GM21390 (cell line): ENCODE results near the gene MRPL55.

Source experiments
- ATAC-seq: cut with Tn5 transposase; IDR thresholded peaks from one replicate; pipeline ENCODE4 v1.9.1; 2021; ENCODE audit not compliant: unreplicated experiment

Gene MRPL55

DNA sequence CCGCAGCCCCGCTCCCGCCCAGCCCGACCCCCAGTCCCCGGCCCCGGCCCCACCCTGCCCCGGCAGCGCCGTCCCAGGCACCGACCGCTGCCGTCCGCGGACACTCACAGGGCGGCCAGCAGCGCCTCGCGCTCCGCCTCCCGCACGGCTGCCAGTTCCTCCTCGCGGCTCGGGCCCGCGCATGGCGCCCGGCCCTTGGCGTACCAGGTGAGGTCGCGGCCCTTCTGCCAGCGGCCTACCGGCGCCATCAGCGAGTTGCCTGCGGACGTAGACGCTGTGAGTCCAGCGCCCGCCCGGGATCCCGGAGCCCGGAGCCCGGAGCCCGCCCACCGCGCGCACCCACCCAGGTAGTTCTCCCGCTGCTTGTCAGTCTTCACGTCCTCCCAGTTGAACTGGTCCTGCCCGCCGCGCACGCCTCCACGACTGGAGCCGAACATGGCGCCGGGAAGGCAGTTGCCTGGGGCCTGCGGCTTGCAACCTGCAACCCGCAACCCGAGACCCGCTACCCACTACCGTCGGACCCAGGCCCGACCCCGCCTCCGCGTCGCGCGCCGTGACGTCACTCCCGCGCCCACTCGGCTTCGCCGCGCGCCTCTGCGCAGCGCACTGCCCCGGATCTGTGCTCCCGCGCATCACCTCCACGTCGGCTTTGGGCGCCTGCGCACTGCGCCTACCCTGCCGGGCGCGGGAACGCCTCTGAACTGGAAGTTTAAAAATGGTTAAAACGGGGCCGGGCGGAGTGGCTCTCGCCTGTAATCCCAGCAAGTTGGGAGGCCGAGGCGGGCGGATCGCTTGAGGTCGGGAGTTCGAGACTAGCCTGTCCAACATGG is 6.1 kb downstream of the MRPL55 start, which contains the start of gene C1orf35:
TSS of gene C1orf35 (minus strand) at position 535 of the 830 bp plus-strand sequence. CDS start at position 437, 98 bp downstream.
- peak; percentile 70 for ATAC-seq

DNA sequence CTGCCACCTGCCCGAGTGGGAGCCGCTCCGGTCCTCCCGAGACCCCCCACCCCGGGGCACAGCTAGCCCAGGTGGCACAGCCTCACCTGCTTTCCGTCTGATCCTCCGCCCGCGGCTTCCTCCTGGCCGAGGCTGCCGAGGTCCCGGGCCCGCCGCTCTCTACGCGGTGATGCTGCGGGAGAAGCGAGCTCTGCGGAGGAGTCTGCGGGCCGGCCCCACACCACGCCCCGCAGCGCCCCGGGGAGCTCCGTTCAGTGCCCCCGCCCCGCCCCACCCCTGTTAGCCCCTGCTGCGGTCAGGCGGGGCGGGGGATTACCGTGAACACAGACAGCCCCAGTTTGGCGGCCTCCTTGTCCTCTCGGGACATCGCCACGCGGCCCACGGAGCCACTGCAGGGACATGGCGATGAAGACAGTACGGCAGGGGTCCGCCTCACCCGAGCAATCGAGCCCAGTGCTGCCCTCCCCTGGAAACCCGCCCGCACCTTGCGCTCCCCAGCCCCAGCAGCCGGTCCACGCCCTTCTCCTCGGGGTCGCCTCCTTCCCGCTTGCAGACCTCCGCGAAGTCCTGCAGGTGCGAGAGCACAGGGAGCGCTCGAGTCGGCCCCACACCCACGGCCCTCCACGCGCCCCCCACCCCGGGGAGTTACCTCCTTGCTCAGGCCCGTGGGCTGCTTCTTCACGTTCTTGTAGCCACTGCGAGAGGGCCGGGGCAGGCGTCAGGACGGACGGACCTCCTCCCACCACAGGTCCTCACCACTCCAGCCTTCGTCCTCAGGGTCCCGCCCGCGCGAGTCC is 6.9 kb downstream of the MRPL55 start:
- peak; percentile 30 for ATAC-seq

- no peak for ATAC-seq
Measured at GRCh38 chr1:228101614-228101993, 7.5 kb downstream of the MRPL55 start.

GRCh38 chr1:228100822-228101613 is 8.1 kb downstream of the MRPL55 start:
- no peak for ATAC-seq

DNA sequence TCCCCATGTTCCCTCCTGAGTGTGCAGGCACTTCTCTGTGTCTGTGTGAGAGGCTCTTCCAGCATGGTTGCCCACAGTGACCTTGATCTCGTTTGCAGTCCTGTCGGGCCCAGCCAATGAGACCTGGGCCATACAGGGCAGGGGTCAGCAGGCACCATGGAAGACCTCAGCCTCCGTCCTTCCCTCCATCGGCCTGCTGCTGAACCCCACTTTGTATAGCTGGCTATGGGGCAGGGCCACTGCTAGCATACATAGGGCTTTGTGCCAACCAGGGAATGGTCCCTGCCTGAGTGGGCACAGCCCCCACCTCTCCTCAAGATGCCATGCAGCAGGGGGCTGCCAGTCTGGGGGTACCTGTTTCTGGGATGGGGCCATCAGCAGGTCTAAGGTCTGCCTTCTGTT is 9.8 kb downstream of the MRPL55 start:
- no peak for ATAC-seq

GRCh38 chr1:228098323-228098931 is 10.7 kb downstream of the MRPL55 start:
- no peak for ATAC-seq

- no peak for ATAC-seq
Measured at GRCh38 chr1:228097333-228098081, 11.6 kb downstream of the MRPL55 start.

DNA sequence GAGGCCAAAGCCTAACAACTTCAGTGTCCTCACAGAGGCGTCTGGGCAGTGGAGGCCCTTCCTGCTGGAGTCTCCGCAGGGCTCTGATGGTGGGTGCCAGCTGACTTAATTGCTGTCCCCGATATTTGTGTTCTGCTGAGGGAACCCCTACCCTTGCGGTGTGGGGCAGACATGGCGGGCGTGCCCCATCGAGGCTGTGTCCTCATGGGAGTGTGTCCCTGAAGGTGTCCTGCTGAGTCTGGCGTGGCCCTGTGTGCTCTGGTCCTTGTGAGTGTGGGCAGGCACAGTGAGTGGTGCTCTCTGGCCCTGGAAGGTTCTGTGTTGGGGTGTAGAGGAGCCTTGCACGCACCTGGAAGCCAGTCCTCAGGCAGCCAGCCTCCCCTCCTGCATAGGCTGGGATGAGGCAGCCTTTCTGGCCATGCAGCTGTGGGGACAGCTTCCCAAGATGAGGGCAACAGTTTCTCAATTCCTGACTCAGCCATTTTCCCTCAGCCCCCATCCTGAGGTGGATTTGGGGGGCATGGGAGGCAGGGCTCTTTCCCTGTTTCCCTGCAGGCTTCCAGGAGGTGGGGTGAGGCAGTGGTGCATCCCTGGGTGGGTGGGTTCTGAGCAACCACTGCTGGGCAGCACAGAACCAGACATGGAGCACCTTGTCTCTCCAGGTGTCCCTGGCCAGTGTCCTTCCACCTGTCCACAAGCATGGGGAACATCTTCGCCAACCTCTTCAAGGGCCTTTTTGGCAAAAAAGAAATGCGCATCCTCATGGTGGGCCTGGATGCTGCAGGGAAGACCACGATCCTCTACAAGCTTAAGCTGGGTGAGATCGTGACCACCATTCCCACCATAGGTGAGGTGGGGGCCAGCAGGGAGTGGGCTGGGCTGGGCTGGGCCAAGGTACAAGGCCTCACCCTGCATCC is 12.4 kb downstream of the MRPL55 start:
- ATAC-seq: no peak

DNA sequence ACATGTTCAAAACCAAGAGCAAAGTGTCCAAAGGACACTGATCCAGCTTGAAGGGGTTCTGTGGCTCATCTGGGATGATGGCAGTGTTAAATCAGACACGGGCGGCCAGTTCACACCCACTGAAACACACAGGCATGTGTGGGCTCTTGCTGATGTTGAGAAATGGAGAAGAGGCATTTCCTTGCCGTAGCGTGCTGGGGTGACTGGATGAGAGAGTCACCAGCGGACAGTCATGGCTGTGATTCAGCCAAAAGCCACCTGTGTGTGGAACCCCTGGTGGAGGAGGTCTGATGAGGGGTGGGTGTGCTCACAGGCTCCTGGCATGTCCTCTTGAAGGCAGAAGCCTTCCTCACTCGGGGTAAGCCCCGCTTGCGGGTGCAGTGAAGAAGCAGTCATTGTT is 13.2 kb downstream of the MRPL55 start:
- ATAC-seq: no peak

GRCh38 chr1:228095161-228095560 is 13.9 kb downstream of the MRPL55 start:
- no peak for ATAC-seq

- no peak for ATAC-seq
Measured at GRCh38 chr1:228094432-228095016, 14.6 kb downstream of the MRPL55 start.

GRCh38 chr1:228093050-228093906 is 15.8 kb downstream of the MRPL55 start:
- ATAC-seq: no peak

DNA sequence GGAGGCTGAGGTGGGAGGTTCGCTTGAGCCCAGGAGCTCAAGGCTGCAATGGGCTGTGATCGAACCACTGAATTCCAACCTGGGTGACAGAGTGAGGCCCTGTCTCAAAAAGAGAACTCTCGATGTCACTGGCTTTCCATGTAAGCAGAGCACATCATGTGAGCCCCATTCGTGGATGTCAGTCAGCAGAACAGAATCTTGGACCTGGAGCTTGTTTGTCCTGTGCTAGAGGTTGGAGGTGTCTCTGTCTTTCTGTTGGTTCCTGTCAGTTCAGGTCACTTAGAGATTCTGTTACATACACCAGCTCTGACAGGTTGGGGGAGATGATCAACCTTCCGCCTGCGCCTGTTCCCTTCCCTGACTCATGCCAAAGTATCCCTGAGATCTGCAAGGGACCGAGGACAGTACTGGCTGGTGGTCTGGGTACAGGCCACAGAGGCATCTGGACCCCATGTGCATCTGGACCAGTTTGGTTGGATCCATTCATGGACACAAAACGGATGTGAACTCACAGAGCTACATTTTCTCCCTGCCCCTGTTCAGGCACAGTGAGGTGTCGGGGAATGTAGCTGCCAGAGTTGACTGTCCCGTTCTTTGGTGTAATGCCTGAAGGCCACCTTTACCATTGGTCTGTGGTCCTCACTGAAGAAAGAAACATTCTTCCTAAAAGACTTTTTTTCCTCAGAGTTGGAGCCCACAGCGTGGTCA is 16.6 kb downstream of the MRPL55 start:
- no peak for ATAC-seq

DNA sequence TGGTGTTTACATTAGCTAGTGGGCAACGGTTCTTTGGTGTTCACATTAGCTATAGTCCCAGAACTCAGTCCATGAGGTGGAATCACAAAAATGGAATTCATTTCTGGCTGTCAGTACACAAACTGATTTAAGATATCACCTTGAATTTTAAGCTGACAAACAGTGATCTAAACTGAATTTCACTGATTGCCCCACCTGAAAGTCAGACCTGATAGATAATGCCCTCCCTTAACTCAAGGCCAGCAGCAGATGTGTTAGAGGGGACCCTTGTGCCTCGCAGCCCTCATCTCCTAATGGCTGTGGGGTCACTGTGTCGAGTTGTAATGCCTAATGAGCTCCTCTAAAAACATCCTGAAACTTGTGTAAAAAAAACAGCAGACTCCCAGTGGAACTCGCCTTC is 18.0 kb downstream of the MRPL55 start:
- no peak for ATAC-seq

DNA sequence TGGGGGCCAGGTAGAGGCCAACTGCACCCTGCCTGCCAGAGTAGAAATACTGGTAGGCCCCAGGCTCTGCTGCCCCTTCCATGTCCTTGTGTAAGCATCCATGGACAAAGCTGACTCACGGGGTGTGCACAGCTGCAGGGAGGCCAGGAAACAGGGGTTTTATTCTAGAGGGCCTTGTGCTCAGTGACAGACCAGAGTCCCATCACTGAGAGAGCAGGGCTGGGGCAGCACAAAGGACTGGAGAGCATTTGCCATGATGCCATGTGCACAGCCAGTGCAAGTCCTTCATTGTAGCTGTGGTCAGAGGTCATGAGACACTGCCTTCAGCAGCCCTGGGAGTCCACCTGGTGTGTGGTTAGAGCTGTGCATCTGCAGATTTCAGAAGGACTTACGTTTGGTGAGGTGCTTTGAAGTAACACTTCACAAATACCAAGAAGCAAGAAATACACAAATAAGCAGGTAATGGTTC is 18.5 kb downstream of the MRPL55 start:
- no peak for ATAC-seq

DNA sequence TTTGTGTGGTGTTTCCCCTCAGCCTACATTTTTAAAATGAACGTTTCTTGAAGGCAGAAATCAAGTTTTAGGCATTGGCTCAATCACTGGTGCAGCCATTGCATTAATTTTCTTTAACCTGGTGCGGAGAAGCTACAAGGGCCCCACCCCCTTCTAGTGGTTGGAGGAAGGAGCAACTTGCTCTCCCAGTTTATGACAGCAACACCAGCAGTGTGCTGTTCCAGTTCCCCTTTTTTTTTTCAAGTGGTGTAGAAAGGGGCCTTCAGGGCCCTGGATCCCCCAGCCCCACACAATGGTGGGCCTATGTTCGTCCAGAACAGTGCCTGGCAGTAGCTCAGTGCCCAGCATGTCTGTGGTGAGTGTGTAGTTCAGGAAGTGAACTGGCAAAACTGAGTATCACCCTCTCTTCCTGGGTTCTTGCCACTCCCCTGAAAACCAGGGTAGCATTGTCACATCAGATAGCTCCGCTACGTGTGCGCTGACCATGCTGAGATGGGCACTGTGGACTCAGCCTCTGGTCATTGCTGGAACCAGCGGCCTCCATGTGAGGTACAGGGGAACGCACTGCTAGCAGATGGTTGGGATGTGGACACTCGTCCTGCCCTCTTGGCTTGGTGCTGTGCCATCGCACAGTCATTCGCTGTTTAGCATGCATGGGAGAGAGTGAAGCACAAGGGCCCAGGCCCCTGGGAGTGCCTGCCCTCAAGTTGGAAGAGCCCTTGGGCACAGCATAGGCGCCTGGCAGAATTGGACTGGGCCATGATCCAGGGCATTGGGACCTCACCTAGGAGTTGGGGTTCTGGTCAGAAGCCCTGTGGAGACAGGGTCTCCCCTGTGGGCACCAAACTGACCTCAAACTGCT is 19.3 kb downstream of the MRPL55 start:
- no peak for ATAC-seq
